ENCODE measurements around the gene LACTBL1.
"Not testable (repeated sequence)": the region's sequence is repeated elsewhere in the genome, so short reads cannot be mapped to it uniquely, and the experiment has no call there.

Gene LACTBL1

DNA sequence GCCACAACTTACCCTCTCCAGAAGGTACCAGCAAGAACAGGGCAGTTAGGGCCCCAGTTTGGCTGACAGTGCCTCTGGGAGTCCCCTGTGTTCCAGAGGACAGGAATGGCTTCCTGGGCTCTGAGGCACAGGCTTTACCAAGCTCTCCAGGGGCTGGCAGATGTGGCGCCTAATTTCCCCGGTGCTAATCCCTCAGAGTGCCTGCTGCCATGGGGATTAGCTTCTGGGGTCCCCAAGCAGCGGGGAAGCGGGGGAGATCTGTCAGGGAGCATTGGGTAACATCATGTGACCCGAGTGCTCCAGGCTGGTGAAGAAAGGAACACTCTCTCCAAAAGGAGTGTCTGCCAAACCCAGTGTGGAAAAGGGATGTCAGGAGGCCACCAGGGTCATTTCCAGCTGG lies at the start of gene LACTBL1:
TSS of gene LACTBL1 (minus strand) at position 107 of the 400 bp plus-strand sequence. CDS start 550 bp downstream, outside the sequence.
- DNase-seq = no peak

- no peak for DNase-seq
These were observed 49.2 kb upstream of the LACTBL1 start for GRCh38 chr1:23021834-23022233.

- DNase-seq = no peak
These were observed 48.2 kb upstream of the LACTBL1 start for GRCh38 chr1:23020706-23021405.

DNA sequence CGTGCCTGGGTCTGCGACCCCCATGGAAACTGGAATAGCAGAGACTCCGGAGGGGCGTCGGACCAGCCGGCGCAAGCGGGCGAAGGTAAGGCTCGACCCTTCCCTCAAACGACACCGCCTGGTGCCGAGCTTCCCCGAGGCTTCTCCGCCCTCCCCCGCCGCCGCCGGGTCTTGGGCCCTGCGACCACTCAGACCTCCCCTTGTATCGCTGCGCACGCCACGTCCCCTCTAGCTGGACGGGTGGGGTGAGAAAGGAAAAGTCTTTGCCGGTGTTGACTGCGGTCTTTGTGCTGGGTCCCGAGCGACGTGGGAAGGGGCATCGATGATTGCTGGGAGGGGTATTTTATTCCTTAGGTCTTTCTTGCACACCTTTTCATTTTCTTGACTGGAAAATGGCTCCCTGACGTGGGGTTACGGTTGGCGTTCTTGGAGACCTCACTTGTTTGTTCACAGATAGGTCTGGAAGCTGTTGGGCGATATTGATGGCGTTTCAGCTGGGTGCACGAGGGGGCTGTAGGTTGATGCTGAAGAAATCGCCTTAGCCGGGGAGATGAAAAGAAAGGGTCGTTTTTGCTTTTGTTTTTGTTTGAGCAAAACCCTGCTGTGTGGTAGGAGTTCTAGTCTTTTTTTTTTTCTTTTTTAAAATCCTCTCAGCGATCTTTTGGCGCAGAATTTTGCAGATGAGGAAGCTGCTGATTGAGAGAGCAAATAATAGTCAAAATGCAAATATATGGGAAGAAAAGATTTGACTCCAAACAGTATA lies 47.4 kb upstream of the LACTBL1 start:
- DNase-seq = peak; percentile 67

DNA sequence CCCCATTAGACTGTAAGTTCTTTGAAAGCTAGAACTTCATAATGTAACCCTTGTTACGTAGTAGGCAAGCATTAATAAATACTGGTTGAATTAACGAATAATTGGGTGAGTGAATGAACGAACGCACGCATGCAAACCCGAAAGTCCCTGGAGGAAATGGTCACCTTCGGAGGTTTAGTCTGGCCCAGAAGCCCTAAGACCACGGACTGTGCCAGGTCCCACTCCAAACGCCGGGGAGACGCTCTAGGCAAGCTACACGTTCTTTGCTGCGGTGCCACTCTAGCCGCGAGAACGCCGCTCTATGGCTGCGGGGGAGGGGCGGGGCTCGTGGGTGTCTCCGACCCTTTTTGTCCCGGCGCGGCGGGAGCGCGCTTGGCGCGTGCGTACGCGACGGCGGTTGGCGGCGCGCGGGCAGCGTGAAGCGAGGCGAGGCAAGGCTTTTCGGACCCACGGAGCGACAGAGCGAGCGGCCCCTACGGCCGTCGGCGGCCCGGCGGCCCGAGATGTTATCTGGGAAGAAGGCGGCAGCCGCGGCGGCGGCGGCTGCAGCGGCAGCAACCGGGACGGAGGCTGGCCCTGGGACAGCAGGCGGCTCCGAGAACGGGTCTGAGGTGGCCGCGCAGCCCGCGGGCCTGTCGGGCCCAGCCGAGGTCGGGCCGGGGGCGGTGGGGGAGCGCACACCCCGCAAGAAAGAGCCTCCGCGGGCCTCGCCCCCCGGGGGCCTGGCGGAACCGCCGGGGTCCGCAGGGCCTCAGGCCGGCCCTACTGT lies 46.6 kb upstream of the LACTBL1 start, which contains the start of gene KDM1A:
TSS of gene KDM1A (plus strand) at position 375 of the 769 bp plus-strand sequence. CDS start at position 504, 129 bp downstream.
- peak; percentile 99 for DNase-seq

DNA sequence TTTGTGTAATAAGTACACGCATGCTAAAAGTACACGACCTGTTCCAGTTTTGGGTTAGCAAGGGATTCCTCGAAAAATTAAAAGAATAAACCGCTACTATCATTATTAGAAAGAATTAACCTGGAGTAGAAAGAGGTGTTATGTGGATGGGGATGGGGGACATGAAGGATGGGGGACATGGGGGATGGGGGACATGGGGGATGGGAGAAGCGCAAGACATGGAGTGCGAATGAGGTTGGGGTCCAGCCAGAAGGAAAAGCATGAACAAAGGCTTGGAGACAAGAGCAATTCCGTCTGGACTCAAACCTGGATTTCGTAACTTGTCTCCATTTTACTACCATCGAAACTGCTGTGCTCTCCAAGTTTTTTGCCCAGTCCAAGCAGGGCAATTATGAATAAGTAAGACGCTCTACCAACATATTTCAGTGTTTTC lies 46.0 kb upstream of the LACTBL1 start:
- DNase-seq = peak; percentile 21

DNA sequence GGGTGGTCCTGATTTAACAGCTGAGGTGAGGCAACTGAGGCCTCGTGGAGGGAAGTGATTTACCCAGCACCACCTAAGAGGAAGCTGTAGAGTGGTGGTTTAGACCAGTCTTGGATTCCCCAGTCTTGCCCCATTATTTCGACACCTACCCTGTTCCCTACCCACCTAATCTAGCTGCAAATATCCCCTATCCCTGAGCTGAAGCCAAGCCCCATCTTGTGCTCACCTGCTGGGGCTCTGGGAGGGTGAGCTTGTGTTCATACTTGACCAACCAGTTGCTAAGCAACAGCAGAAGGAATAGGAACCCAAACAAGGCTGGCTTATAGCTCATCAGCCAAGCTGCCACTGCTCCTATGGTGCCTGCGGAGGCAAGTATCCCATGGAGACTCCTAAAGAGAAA lies 41.0 kb upstream of the LACTBL1 start:
- no peak for DNase-seq

DNA sequence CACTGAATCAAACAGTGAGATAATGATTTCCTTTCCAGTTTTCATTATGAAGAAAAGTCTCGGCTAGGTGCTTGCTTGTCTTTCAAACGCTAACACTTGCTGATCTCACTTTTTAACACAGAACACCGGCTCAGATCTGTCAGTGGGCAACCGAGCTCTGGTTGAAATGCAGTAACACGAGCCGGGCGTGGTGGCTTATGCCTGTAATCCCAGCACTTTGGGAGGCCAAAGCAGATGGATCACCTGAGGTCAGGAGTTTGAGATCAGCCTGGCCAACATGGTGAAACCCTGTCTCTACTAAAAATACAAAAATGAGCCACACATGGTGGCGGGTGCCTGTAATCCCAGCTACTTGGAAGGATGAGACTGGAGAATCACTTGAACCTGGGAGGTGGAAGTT lies 37.4 kb upstream of the LACTBL1 start:
- not testable (repeated sequence) for DNase-seq

DNA sequence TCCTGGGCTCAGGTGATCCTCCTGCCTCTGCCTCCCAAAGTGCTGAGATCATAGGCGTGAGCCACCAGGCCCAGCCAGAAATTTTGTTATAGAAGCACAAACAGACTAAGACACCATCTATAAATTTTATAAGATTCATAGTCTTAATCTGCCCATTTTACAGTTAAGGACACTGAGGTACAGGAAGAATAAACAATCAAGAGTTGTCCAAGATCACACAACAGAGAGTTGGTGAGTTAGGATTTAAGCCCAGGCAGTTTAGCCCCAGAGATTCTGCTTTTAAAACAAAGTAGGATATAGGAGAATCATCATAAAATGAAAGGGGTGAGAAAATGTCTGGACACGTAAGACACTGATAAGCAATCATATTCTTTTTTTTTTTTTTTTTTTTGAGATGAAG lies 36.2 kb upstream of the LACTBL1 start:
- no peak for DNase-seq

- DNase-seq = no peak
These were observed 34.4 kb upstream of the LACTBL1 start for GRCh38 chr1:23007106-23007505.

GRCh38 chr1:23004769-23005168 lies 32.1 kb upstream of the LACTBL1 start:
- DNase-seq = not testable (repeated sequence)

GRCh38 chr1:23004112-23004511 lies 31.4 kb upstream of the LACTBL1 start:
- DNase-seq = no peak

- not testable (repeated sequence) for DNase-seq
These were observed 29.6 kb upstream of the LACTBL1 start for GRCh38 chr1:23002218-23002617.

DNA sequence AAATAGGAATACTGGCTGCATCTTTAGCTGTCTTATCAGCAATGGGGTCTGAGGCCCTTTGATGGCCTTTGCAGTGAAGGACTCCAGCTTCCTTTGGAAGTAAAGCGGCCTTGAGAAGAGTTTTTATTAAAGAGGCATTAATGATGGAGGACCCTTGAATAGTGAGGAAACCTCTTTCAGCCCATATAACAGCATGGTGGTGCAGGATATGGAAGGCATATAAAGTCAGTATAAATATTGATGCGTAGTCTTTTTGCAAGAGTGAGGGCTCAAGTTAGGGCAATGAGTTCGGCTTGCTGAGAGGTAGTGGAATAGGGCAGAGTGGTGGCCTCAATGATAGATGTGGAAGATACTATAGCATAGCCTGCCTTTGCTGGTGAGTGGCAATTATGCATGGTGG lies 27.5 kb upstream of the LACTBL1 start:
- not testable (repeated sequence) for DNase-seq

DNA sequence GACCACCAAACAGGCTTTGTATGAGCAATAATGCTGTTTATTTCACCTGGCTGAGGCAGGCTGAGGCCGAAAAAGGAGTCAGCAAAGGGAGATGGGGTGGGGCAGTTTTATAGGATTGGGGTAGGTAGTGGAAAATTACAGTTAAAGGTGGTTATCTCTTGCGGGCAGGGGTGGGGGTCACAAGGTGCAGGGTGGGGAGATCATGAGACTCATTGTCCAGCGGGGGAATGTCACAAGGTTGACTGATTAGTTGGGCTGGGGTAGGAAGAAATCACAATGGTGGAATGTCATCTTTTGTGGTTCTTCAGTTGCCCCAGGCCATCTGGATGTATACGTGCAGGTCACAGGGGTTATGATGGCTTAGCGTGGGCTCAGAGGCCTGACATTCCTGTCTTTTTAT lies 24.9 kb upstream of the LACTBL1 start:
- DNase-seq = not testable (repeated sequence)

- no peak for DNase-seq
These were observed 23.1 kb upstream of the LACTBL1 start for GRCh38 chr1:22995774-22996173.

DNA sequence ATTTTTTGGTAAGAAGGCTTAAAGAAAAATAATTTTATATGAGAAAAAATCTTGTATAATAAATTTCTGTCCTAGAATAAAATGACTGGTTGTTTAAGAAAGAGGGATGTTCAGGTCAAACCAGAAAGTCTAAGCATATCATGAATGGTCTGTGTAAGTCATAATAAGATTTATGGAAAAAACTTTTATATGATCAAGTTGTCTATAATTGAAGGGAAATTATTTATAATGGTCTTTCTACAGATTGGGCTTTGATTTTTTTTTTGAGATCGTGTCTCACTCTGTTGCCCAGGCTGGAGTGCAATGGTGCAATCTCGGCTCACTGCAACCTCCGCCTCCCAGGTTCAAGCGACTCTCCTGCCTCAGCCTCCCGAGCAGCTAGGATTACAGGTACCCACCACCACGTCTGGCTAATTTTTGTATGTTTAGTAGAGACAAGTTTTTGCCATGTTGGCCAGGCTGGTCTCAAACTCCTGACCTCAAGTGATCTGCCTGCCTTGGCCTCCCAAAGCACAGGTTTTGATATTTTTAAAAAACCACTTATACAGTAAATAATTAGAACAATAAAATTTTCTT lies 20.6 kb upstream of the LACTBL1 start:
- not testable (repeated sequence) for DNase-seq

GRCh38 chr1:22992384-22992783 lies 19.7 kb upstream of the LACTBL1 start:
- DNase-seq = not testable (repeated sequence)

- DNase-seq = no peak
These were observed 11.3 kb upstream of the LACTBL1 start for GRCh38 chr1:22983944-22984343.

DNA sequence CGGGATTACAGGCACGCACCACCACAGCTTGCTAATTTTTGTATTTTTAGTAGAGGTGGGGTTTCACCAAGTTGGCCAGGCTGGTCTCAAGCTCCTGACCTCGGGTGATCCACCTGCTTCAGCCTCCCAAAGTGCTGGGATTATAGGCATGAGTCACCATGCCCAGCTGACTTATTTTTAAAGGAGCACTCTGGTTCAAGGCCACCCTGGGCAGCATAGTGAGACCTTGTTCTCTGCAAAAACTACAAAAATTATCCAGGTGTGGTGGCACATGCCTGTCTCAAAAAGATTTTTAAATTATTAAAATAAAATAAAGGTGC lies 7.8 kb upstream of the LACTBL1 start:
- DNase-seq = not testable (repeated sequence)

GRCh38 chr1:22978299-22978698 lies 5.6 kb upstream of the LACTBL1 start:
- DNase-seq = no peak

GRCh38 chr1:22976461-22977243 lies 4.0 kb upstream of the LACTBL1 start:
- DNase-seq = peak; percentile 75
